HG02759 (cell line): ENCODE measurements around the gene HIP1.
"Not testable (repeated sequence)": the region's sequence is repeated elsewhere in the genome, so short reads cannot be mapped to it uniquely, and the experiment has no call there.

Source experiments
- ATAC-seq: cut with Tn5 transposase; IDR thresholded peaks from one replicate; pipeline ENCODE4 v1.9.1; 2021; ENCODE audit warnings: mild to moderate bottlenecking, moderate library complexity; ENCODE audit not compliant: unreplicated experiment

Gene HIP1

GRCh38 chr7:75534727-75535307, 203.9 kb downstream of the HIP1 start:
- peak; percentile 89 for ATAC-seq

GRCh38 chr7:75533926-75534325, 204.8 kb downstream of the HIP1 start:
- no peak for ATAC-seq

- no peak for ATAC-seq
These were observed 206.1 kb downstream of the HIP1 start for GRCh38 chr7:75532639-75533038.

- ATAC-seq, result no peak
These were observed 207.4 kb downstream of the HIP1 start for GRCh38 chr7:75531359-75531821.

- not testable (repeated sequence) for ATAC-seq
These were observed 211.5 kb downstream of the HIP1 start for GRCh38 chr7:75527224-75527722.

GRCh38 chr7:75521727-75522126, 217.0 kb downstream of the HIP1 start:
- not testable (repeated sequence) for ATAC-seq

GRCh38 chr7:75518842-75519241, 219.9 kb downstream of the HIP1 start:
- not testable (repeated sequence) for ATAC-seq

- ATAC-seq, result peak; percentile 59
These were observed 229.7 kb downstream of the HIP1 start for GRCh38 chr7:75509033-75509432.

GRCh38 chr7:75492020-75492419, 246.7 kb downstream of the HIP1 start, which contains the start of gene SPDYE5:
Gene SPDYE5 (plus strand): TSS chr7:75492320. CDS start chr7:75494048, 1,728 bp downstream.
- ATAC-seq, result not testable (repeated sequence)

GRCh38 chr7:75485979-75486643, 252.6 kb downstream of the HIP1 start, which contains the start of gene POM121C:
Gene POM121C (minus strand): TSS chr7:75486299. CDS start chr7:75441496, 44,803 bp downstream.
- ATAC-seq, result peak; percentile 100

GRCh38 chr7:75485355-75485978, 253.3 kb downstream of the HIP1 start:
- ATAC-seq, result peak; percentile 7
